WTC11 (cell line): ENCODE measurements around the gene NDUFAF7. TPM values are rescaled to one million over a fixed set of nuclear protein-coding genes. Genes with fewer than 3 reads are reported as not detected.

Source experiments
- ATAC-seq: fragments of 200-7000 bp; cut with Tn5 transposase; 2 replicates; pipeline ENCODE4 v1.10.0; 2021; ENCODE audit warnings: mild to moderate bottlenecking, moderate library complexity
- Bru-seq: library from RNA; stranded (reverse); fragments of 400-500 nt; gene quantifications from one replicate; lab custom pipeline; 2021; lab: Mats Ljungman, UMichigan
- CTCF ChIA-PET: fragments of 300-600 bp; sonication (Branson Sonifier 250); formaldehyde crosslinking; loops from one replicate; lab custom pipeline; 2021; ENCODE audit warnings: antibody characterized with exemption; lab: Charles Lee
- POLR2A ChIA-PET: fragments of 350-600 bp; sonication (Branson Sonifier 250); formaldehyde crosslinking; loops from one replicate; lab custom pipeline; 2021; ENCODE audit warnings: antibody characterized with exemption; lab: Charles Lee
- DNase-seq: peaks from one replicate; pipeline ENCODE4 v3.0.0; 2021; ENCODE audit warnings: low spot score
- H3K27ac Mint-ChIP-seq: 2 replicates; pipeline ENCODE4 v1.8.0; 2021; ENCODE audit warnings: mixed read lengths
- H3K27me3 Mint-ChIP-seq: 2 replicates; pipeline ENCODE4 v1.8.0; 2021; ENCODE audit warnings: low read depth, mild to moderate bottlenecking, moderate library complexity, mixed read lengths
- H3K36me3 Mint-ChIP-seq: 2 replicates; pipeline ENCODE4 v1.8.0; 2021; ENCODE audit warnings: mixed read lengths
- H3K4me1 Mint-ChIP-seq: 2 replicates; pipeline ENCODE4 v1.8.0; 2022; ENCODE audit warnings: mixed read lengths
- H3K4me3 Mint-ChIP-seq: 2 replicates; pipeline ENCODE4 v1.8.0; 2021; ENCODE audit warnings: mild to moderate bottlenecking, moderate library complexity, mixed read lengths
- H3K9me3 Mint-ChIP-seq: 2 replicates; pipeline ENCODE4 v1.8.0; 2021; ENCODE audit warnings: mixed read lengths
- CREM ChIP-seq: sonication (generic); formaldehyde crosslinking; IDR thresholded peaks from 2 replicates; pipeline ENCODE4 v1.8.1; 2022; ENCODE audit warnings: mild to moderate bottlenecking, missing genetic modification reagents, moderate library complexity
- FOXJ3 ChIP-seq: sonication (generic); formaldehyde crosslinking; IDR thresholded peaks from 2 replicates; pipeline ENCODE4 v1.9.0; 2021; ENCODE audit warnings: missing genetic modification reagents, mild to moderate bottlenecking, borderline replicate concordance
- FOXP1 ChIP-seq: sonication (generic); formaldehyde crosslinking; IDR thresholded peaks from 2 replicates; pipeline ENCODE4 v1.8.0; 2022; ENCODE audit warnings: missing genetic modification reagents, mild to moderate bottlenecking, moderate library complexity, borderline replicate concordance
- GABPB1 ChIP-seq: sonication (generic); formaldehyde crosslinking; IDR thresholded peaks from 2 replicates; pipeline ENCODE4 v1.8.1; 2023; ENCODE audit warnings: mild to moderate bottlenecking, missing genetic modification reagents
- GRHL2 ChIP-seq: fragments of 250-450 bp; sonication (Bioruptor Pico); IDR thresholded peaks from 2 replicates; pipeline ENCODE4 v1.8.0; 2022; ENCODE audit warnings: mild to moderate bottlenecking, moderate library complexity; ENCODE audit not compliant: insufficient replicate concordance, severe bottlenecking
- IRF2 ChIP-seq: sonication (generic); formaldehyde crosslinking; IDR thresholded peaks from 2 replicates; pipeline ENCODE4 v1.8.0; 2022; ENCODE audit warnings: low read depth, missing genetic modification reagents, borderline replicate concordance
- MYBL2 ChIP-seq: sonication (generic); formaldehyde crosslinking; IDR thresholded peaks from 2 replicates; pipeline ENCODE4 v1.8.1; 2023; ENCODE audit warnings: mild to moderate bottlenecking, moderate library complexity, missing genetic modification reagents
- NFYB ChIP-seq: sonication (generic); formaldehyde crosslinking; conservative IDR thresholded peaks from 2 replicates; pipeline ENCODE4 v1.8.0; 2022; ENCODE audit warnings: low read depth, missing genetic modification reagents
- RELA ChIP-seq: sonication (generic); formaldehyde crosslinking; IDR thresholded peaks from 2 replicates; pipeline ENCODE4 v1.8.1; 2022; ENCODE audit warnings: missing genetic modification reagents, mild to moderate bottlenecking, borderline replicate concordance
- SMAD3 ChIP-seq: sonication (generic); formaldehyde crosslinking; IDR thresholded peaks from 2 replicates; pipeline ENCODE4 v1.8.0; 2022; ENCODE audit warnings: missing genetic modification reagents, mild to moderate bottlenecking, borderline replicate concordance
- TCF7 ChIP-seq: sonication (generic); formaldehyde crosslinking; IDR thresholded peaks from 2 replicates; pipeline ENCODE4 v1.8.0; 2022; ENCODE audit warnings: mild to moderate bottlenecking, low read depth, missing genetic modification reagents, moderate library complexity
- TEAD4 ChIP-seq: sonication (generic); formaldehyde crosslinking; IDR thresholded peaks from 2 replicates; pipeline ENCODE4 v1.8.0; 2022; ENCODE audit warnings: mild to moderate bottlenecking, missing genetic modification reagents
- TP53 ChIP-seq: sonication (generic); formaldehyde crosslinking; IDR thresholded peaks from 2 replicates; pipeline ENCODE4 v1.8.1; 2023; ENCODE audit warnings: mild to moderate bottlenecking, missing genetic modification reagents
- ZBTB21 ChIP-seq: sonication (generic); formaldehyde crosslinking; IDR thresholded peaks from 2 replicates; pipeline ENCODE4 v1.8.1; 2023; ENCODE audit warnings: mild to moderate bottlenecking, missing genetic modification reagents, borderline replicate concordance
- ZNF317 ChIP-seq: sonication (generic); formaldehyde crosslinking; IDR thresholded peaks from 2 replicates; pipeline ENCODE4 v1.8.1; 2023; ENCODE audit warnings: low read depth, mild to moderate bottlenecking, moderate library complexity, missing genetic modification reagents, borderline replicate concordance
- long read RNA-seq, 3 experiments: library from RNA in 1 of 3; library from capped mRNA in 1 of 3; library from polyadenylated mRNA in 1 of 3; unstranded in 2 of 3; stranded (forward) in 1 of 3; transcript quantifications; one replicate each; pipeline ENCODE4 v2.0.0, GENCODE V29; 2021
- total RNA-seq: library from RNA; stranded (reverse); gene quantifications from 3 replicates; pipeline ENCODE4 v1.2.3, GENCODE V29; 2021
- TF ChIP-seq, protein P1 (sequence below): sonication (generic); formaldehyde crosslinking; IDR thresholded peaks from 2 replicates; pipeline ENCODE4 v1.8.0; 2022; ENCODE audit warnings: missing genetic modification reagents
- TF ChIP-seq, protein P2 (sequence below): sonication (generic); formaldehyde crosslinking; IDR thresholded peaks from 2 replicates; pipeline ENCODE4 v1.8.0; 2022; ENCODE audit warnings: mild to moderate bottlenecking, missing genetic modification reagents
- TF ChIP-seq, protein P3 (sequence below): sonication (generic); formaldehyde crosslinking; IDR thresholded peaks from 2 replicates; pipeline ENCODE4 v1.8.1; 2023; ENCODE audit warnings: mild to moderate bottlenecking, missing genetic modification reagents
- TF ChIP-seq, protein P4 (sequence below): sonication (generic); formaldehyde crosslinking; IDR thresholded peaks from 2 replicates; pipeline ENCODE4 v1.8.0; 2022; ENCODE audit warnings: mild to moderate bottlenecking, missing genetic modification reagents
- TF ChIP-seq, protein P5 (sequence below): sonication (generic); formaldehyde crosslinking; IDR thresholded peaks from 2 replicates; pipeline ENCODE4 v1.8.0; 2023; ENCODE audit warnings: missing genetic modification reagents
- TF ChIP-seq, protein P6 (sequence below): fragments of 250-450 bp; sonication (Bioruptor Pico); IDR thresholded peaks from 2 replicates; pipeline ENCODE4 v2.1.2; 2022; ENCODE audit warnings: mild to moderate bottlenecking, moderate library complexity

Gene NDUFAF7, protein sequence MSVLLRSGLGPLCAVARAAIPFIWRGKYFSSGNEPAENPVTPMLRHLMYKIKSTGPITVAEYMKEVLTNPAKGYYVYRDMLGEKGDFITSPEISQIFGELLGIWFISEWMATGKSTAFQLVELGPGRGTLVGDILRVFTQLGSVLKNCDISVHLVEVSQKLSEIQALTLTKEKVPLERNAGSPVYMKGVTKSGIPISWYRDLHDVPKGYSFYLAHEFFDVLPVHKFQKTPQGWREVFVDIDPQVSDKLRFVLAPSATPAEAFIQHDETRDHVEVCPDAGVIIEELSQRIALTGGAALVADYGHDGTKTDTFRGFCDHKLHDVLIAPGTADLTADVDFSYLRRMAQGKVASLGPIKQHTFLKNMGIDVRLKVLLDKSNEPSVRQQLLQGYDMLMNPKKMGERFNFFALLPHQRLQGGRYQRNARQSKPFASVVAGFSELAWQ
- total RNA-seq (42.9 to 57.8 TPM (median 44.9 TPM) in 3 replicates), Bru-seq, nascent RNA (percentile 93 among the genes with signal in this experiment)
- long read RNA-seq, experiment 1, transcript NDUFAF7-201 (10 exons, 2,176 nt): major isoform, 54 of 126 reads
- long read RNA-seq, experiment 1, partial matches to known transcripts: 20 of 126 reads
- long read RNA-seq, experiment 1, other reads (novel, unspliced or antisense): 52 of 126 reads
- long read RNA-seq, experiment 2, transcript NDUFAF7-201 (10 exons, 2,176 nt): major isoform, 14 of 29 reads
- long read RNA-seq, experiment 2, partial matches to known transcripts: 9 of 29 reads
- long read RNA-seq, experiment 2, other reads (novel, unspliced or antisense): 5 of 29 reads
- long read RNA-seq, experiment 3, transcript NDUFAF7-201 (10 exons, 2,176 nt): major isoform, 49 of 105 reads
- long read RNA-seq, experiment 3, partial matches to known transcripts: 14 of 105 reads
- long read RNA-seq, experiment 3, other reads (novel, unspliced or antisense): 42 of 105 reads

DNA sequence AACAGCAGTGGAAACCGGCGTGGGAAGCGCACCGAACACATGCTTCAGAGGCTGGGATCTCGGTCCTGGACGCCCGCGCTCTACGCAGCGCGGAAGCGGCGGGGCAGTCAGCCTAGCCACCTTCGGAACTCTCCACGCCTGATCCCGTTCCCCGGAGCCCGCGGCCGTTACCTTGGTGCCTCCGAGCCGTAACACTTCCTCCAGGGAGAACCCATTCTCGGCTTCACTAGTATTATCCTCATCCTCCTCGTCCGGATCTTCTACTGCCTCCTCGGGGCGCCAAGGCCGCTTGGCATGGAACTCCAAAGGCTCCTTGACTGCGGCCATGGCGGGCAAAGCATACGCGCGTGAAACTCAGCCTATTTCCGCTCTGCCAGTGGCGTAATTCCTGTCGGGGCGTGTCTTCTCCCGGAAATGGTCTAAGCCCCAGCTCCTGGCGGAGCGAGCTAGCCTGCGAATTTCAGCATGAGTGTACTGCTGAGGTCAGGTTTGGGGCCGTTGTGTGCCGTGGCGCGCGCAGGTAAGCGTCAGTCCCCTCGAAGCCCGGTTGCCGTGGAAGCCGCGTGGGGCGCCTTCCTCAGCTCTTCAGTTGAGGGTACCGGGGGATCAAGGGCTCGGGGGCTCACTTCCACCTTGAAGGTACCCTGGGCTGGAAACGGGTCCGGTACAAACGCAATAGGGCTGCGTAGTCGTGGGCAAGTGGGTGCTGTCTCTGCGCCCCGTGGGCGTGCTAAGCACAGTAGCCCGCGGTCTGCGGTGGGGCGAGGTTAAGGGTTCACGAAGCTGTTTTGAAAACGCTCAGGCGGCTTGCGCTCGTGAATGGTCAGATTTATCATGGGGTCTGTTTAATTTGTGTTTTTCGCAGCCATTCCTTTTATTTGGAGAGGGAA lies at the start of gene NDUFAF7, which contains the start of gene CEBPZ:
Gene NDUFAF7 (plus strand): TSS at position 418 of the 890 bp plus-strand sequence. CDS start 48 bp downstream, at position 466.
Gene CEBPZ (minus strand): TSS at position 356 of the 890 bp plus-strand sequence. CDS start 29 bp downstream, at position 327.
- Mint-ChIP-seq H3K4me1 (peaks cover 43% of the 10 kb centered on the region), H3K36me3 (peaks cover 43% of the 10 kb centered on the region), H3K9me3 (peaks cover 8% of the 10 kb centered on the region), H3K4me3 (no peak within 1 kb of the TSS), H3K27me3 (no peaks in the 10 kb centered on the region), H3K27ac (no peak within 1 kb of the TSS)
- CTCF ChIA-PET: interaction anchor here (1.0 to 1.6 kb wide), 4 partner anchors 9 to 446 kb away, joined by 3 to 4 read pairs (median 3); no protein-coding TSS in a partner anchor
- POLR2A ChIA-PET: interaction anchor here (0.5 to 1.3 kb wide), 4 partner anchors 11 to 125 kb away, joined by 3 to 5 read pairs (median 3); no protein-coding TSS in a partner anchor
- ATAC-seq (peak; percentile 92), DNase-seq (peak; percentile 80)
- TF ChIP-seq, protein P1, sequence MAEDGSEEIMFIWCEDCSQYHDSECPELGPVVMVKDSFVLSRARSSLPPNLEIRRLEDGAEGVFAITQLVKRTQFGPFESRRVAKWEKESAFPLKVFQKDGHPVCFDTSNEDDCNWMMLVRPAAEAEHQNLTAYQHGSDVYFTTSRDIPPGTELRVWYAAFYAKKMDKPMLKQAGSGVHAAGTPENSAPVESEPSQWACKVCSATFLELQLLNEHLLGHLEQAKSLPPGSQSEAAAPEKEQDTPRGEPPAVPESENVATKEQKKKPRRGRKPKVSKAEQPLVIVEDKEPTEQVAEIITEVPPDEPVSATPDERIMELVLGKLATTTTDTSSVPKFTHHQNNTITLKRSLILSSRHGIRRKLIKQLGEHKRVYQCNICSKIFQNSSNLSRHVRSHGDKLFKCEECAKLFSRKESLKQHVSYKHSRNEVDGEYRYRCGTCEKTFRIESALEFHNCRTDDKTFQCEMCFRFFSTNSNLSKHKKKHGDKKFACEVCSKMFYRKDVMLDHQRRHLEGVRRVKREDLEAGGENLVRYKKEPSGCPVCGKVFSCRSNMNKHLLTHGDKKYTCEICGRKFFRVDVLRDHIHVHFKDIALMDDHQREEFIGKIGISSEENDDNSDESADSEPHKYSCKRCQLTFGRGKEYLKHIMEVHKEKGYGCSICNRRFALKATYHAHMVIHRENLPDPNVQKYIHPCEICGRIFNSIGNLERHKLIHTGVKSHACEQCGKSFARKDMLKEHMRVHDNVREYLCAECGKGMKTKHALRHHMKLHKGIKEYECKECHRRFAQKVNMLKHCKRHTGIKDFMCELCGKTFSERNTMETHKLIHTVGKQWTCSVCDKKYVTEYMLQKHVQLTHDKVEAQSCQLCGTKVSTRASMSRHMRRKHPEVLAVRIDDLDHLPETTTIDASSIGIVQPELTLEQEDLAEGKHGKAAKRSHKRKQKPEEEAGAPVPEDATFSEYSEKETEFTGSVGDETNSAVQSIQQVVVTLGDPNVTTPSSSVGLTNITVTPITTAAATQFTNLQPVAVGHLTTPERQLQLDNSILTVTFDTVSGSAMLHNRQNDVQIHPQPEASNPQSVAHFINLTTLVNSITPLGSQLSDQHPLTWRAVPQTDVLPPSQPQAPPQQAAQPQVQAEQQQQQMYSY (CRISPR knock-in tag): no peak
- TF ChIP-seq, protein P2, sequence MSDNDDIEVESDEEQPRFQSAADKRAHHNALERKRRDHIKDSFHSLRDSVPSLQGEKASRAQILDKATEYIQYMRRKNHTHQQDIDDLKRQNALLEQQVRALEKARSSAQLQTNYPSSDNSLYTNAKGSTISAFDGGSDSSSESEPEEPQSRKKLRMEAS: peak; percentile 90
- TF ChIP-seq TEAD4 (CRISPR knock-in tag) (no peak), CREM (CRISPR knock-in tag) (peak; percentile 90), IRF2 (CRISPR knock-in tag) (no peak), GRHL2 (CRISPR knock-in tag) (no peak), ZBTB21 (peak; percentile 93), TP53 (CRISPR knock-in tag) (0 out of 2 replicates have a peak, but pooled peaks have one; percentile 30), SMAD3 (CRISPR knock-in tag) (peak; percentile 86; the same call in 1 of the 2 replicates), NFYB (no peak; the same call in 1 of the 2 replicates), RELA (CRISPR knock-in tag) (no peak; the same call in 1 of the 2 replicates), FOXJ3 (no peak), TCF7 (0 out of 2 replicates have a peak, but pooled peaks have one; percentile 30), MYBL2 (CRISPR knock-in tag) (peak; percentile 78), GABPB1 (CRISPR knock-in tag) (0 out of 2 replicates have a peak, but pooled peaks have one; percentile 70), FOXP1 (CRISPR knock-in tag) (peak; percentile 82), ZNF317 (CRISPR knock-in tag) (0 out of 2 replicates have a peak, but pooled peaks have one; percentile 12)
- TF ChIP-seq, protein P3, sequence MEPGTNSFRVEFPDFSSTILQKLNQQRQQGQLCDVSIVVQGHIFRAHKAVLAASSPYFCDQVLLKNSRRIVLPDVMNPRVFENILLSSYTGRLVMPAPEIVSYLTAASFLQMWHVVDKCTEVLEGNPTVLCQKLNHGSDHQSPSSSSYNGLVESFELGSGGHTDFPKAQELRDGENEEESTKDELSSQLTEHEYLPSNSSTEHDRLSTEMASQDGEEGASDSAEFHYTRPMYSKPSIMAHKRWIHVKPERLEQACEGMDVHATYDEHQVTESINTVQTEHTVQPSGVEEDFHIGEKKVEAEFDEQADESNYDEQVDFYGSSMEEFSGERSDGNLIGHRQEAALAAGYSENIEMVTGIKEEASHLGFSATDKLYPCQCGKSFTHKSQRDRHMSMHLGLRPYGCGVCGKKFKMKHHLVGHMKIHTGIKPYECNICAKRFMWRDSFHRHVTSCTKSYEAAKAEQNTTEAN: 0 out of 2 replicates have a peak, but pooled peaks have one; percentile 40
- TF ChIP-seq, protein P4, sequence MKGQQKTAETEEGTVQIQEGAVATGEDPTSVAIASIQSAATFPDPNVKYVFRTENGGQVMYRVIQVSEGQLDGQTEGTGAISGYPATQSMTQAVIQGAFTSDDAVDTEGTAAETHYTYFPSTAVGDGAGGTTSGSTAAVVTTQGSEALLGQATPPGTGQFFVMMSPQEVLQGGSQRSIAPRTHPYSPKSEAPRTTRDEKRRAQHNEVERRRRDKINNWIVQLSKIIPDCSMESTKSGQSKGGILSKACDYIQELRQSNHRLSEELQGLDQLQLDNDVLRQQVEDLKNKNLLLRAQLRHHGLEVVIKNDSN (CRISPR knock-in tag): peak; percentile 69
- TF ChIP-seq, protein P5, sequence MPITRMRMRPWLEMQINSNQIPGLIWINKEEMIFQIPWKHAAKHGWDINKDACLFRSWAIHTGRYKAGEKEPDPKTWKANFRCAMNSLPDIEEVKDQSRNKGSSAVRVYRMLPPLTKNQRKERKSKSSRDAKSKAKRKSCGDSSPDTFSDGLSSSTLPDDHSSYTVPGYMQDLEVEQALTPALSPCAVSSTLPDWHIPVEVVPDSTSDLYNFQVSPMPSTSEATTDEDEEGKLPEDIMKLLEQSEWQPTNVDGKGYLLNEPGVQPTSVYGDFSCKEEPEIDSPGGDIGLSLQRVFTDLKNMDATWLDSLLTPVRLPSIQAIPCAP (CRISPR knock-in tag): 0 out of 2 replicates have a peak, but pooled peaks have one; percentile 62
- TF ChIP-seq, protein P6, sequence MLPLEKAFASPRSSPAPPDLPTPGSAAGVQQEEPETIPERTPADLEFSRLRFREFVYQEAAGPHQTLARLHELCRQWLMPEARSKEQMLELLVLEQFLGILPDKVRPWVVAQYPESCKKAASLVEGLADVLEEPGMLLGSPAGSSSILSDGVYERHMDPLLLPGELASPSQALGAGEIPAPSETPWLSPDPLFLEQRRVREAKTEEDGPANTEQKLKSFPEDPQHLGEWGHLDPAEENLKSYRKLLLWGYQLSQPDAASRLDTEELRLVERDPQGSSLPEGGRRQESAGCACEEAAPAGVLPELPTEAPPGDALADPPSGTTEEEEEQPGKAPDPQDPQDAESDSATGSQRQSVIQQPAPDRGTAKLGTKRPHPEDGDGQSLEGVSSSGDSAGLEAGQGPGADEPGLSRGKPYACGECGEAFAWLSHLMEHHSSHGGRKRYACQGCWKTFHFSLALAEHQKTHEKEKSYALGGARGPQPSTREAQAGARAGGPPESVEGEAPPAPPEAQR (CRISPR knock-in tag): no peak
